HK-2 (cell line): ENCODE measurements around the gene LAPTM4A.

Source experiments
- DNase-seq: peaks from one replicate; pipeline ENCODE4 v3.0.0-alpha.2; 2018; ENCODE audit not compliant: unreplicated experiment

The LAPTM4A gene

DNA sequence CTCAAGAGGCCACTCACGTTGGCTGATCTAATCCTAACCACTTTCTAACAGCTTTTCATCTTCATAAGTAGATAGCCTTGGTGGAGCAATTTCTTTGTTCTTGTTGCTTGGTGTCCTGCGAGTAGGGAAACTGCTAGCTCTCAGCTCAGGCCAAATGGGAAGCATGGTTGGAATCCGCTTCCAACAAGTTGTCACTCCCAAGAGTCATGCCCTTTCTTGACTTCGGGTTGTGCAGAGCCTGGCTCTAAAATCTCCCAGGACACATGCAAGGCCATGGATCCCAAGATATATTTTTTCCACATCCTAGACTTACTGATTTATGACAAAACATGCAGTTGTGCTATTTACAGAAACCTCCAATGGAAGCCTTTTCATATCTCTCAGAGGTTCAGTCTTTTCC, 31.7 kb downstream of the LAPTM4A start:
- DNase-seq = no peak

DNA sequence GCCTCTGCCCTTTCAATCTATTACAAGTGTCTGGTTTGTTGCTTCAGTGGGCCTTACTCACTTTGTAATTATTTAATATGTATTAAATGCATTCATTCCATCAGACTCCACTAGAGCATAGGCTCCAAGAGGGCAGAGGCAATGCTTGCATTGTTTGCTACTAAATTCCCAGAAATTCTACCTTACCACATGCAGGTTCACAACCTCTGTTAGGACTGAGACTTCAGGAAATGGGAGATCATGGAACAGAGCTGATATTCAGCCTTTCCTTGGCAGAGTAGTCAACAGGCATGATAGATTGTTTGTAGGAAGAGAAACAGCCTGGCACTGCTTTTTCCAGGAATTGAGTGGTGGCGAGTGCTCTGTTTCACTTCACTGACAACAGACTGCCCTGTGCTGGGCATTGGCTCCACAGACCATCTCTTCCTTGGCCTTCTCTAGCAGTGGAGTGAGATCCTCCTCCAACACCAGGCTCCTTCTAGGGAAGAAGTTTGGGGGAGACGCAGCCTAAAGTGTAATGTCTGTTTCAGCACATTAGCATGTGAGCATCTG, 32.8 kb downstream of the LAPTM4A start:
- DNase-seq = no peak

GRCh38 chr2:20016346-20016745, 35.1 kb downstream of the LAPTM4A start:
- DNase-seq = no peak

- no peak for DNase-seq
Measured at GRCh38 chr2:20015482-20016083, 35.8 kb downstream of the LAPTM4A start.

DNA sequence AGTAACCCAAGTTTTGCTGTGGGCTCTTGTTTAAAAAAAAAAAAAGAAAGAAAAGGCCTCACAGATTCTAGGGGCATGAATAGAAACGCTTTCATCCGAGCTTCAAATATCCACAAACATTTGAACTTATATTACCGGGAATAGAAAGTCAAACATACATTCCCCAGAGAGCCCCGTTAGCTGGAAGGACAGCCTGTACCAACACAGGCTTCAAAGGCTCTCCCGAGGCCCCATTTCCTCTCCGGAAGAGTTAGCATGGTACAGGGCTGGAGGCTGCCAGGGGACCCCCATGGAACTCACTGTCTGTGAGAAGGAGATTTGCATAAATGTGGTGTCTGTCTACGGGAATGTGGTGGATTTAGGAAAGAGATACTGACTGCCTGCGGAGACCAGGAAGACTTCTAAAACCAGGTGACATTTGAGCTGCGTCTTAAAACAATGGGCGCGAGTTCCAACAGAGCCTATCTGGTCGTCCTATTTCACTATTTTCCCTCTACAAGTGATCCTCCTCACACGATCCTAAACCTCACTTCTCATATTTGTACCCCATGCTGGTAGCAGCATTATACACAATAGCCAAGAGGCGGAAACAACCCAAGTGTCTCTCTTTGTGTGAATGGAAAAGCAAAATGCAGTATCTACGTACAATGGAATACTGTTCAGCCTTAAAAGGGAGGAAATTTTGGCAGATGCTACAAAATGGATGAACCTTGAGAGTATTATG, 38.1 kb downstream of the LAPTM4A start:
- no peak for DNase-seq

GRCh38 chr2:20012282-20013125, 38.9 kb downstream of the LAPTM4A start, which contains the start of gene MATN3:
Gene MATN3 (minus strand): TSS chr2:20012668. CDS start chr2:20012631, 37 bp downstream.
- peak; percentile 51 for DNase-seq

DNA sequence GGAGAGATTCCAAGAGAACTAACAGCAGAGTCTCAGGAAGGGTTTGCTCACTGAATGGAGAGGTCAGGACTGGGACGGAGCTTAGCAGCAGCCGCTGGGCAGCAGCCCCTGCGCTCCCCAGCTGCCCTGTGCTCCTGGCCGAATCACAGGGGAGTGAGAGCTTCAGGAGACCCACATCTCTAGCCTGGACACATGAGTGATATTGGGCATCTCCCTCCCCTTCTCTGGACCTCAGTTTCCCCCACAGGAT, 39.5 kb downstream of the LAPTM4A start:
- no peak for DNase-seq

DNA sequence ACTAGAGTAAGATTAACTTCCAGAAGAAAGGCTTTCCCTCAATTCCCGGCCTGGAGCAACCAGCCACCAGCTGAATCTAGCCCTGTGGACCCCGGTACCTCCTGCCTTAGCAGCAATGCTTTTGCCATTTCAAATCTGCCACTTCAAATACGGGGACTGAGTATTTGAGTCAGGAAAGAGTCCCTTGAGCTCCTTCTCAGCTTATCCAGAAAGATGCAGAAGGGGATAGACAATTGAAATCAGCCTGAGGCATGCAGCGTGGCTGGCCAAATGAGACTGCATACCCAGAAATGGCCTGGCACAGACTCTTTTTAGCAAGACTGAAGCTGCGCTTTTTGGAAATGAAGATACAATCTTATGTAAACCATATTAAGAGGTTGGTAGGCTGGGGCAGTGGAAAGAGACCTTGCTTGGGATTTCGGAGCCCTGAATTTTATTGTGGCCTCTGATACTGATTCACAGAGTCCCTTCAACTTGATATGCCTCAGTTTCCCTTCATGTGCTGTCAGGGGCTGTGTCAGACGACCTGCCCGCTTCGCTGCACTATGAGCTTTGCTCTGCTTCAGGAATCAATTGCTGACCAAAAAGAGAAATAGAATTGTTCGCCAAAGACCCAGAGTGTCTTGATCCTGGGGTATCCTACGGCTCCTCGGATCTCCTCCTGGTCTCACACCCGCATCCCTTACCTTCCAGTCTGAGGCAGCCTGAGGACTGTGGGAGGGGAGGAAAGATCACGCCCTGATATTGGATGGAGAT, 40.0 kb downstream of the LAPTM4A start:
- no peak for DNase-seq

- DNase-seq = no peak
Measured at GRCh38 chr2:20008703-20009102, 42.7 kb downstream of the LAPTM4A start.

GRCh38 chr2:20005891-20006470, 45.4 kb downstream of the LAPTM4A start:
- DNase-seq = no peak

DNA sequence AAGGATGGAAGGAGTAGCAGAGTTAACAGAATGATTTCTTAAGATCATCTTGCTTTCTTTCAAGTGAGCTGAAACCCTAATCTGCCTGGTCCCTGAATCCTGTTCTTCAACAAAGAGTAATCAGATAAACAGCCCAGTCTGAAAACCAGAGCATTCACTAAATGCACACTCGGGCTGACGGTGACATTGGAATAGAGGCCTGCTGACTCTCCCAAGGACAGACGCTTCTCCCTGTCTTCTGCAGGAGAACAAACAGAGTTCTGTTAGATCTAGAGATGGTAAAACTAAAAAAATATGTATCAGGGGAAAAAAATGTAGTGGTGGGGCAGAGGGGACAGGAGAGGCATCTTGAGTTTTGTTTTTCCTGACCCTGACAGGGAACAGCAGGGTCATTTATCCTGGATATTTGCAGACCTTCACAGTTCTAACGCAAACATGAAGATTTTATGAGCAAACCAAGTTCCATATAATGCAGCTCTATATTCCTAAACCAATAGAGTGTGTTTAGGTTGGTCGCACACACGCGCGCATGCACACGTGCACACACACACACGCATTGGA, 46.3 kb downstream of the LAPTM4A start:
- no peak for DNase-seq

DNA sequence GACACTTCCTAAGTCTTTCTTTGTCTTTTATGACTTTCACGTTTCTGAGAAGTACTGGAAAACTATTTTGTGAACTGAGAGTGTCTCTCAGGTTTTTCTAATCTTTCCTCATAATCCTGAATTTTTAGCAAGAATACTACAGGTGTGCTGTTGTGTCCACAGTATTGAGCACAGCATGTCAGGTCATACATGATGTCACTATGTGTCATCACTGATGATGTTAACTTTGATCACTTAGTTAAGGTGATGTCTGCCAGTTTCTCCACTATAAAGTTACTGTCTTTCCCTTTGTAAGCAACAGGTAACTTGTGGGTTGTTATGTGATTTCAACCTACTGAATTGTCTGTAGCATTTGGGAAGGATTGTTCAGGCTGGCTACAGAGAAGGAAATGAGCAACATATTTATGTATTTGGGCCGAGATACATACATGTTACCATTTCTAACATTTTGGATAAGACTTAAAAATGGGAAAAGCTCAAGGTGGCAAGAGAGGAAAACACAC, 50.0 kb downstream of the LAPTM4A start:
- DNase-seq = no peak

GRCh38 chr2:19993731-19994130, 57.7 kb downstream of the LAPTM4A start:
- DNase-seq = no peak

DNA sequence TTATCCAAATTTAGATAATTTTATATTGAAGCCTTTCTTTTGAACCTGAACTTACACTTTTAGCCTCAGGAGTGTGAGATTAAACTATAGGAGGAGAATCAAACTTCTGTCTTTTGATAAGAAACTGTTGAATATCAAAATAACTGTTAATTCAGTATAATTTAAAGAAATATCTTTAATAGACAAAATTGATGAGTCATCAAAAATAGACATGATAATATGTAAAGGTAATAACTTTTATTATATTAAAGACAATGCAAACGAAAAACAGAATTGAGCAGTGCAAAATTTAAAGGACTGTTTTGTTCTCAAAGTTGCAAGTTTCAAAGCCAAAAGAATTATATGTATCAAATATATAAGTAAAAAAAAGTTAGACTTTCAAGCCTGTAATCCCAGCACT, 59.5 kb downstream of the LAPTM4A start:
- DNase-seq = no peak

DNA sequence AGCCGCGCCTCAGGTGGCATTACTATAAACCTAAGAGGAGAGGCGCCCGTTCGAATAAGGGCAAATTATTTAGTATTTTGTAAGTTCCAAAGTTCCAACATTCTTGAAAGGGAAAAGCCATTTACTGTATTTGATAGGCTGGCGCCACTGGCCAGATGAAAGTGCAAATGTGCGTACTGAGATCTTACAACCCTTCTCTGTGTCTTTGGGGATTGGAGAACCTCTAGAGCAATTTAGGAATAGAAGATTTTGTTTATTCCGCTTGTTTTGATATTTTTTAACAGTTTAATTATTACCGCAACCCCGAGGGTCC, 61.1 kb downstream of the LAPTM4A start:
- DNase-seq = no peak

- peak; percentile 94 for DNase-seq
Measured at GRCh38 chr2:19989667-19990415, 61.6 kb downstream of the LAPTM4A start, which contains the start of gene WDR35. Gene WDR35 (minus strand): TSS chr2:19990105. CDS start chr2:19990015, 90 bp downstream.

DNA sequence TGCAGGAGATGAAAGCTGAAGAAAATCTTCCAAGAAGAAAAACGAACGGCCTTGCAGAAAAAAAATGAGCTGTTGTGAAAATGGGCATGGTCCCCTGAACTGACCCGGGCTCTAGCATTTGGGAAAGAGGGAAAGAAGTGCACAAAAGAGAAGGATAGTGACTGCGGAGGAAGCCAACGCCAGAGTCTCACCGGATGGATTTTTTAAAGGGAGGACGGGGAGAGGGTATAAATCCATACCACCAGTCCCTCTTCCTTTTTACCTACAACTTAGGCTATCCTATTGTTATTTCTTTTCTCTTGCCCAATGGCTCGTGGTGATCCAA, 62.1 kb downstream of the LAPTM4A start:
- peak; percentile 7 for DNase-seq

DNA sequence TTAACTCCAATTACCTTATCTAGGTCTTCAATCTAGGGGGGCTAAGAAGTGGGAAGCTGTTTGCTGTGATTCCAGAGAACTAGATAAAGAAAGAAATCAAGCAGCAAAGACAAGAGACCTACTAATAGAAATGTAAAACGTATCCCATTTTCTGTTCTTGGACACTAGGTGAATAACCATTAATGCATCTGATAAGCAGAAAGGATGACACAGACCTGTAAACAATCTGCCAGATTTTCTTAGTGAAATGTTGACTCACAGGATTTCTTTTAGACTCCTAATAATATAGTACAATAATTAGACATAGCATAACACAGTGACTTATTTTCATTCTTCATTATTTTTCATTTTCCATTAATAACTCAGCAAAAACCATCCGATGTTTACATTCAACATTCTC, 62.8 kb downstream of the LAPTM4A start:
- DNase-seq = no peak

DNA sequence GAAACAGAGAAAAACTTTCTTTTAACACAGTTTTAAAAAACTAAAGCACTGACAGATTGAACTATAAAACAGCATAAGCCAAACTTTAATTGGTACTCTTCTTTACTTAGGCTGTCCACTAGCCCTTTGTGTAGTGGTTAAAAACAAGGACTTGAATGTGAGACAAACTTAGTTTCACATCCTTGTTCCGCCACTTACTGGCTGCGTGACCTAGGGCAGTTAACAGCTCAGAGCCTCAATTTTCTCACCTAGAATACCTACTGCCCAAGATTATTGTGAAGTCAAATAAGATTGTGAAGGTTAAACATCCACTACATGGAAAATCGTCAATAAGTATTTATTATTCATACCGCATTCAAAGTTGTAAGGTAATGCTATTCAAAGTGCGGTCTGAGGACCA, 63.5 kb downstream of the LAPTM4A start:
- DNase-seq = no peak
